ENCODE measurements around the gene DENND1A. TPM values are rescaled to one million over a fixed set of nuclear protein-coding genes. Genes with fewer than 3 reads are reported as not detected.

Gene DENND1A
- total and polyA plus RNA-seq, 2 donors from 2014 or later: 16.3 to 19.6 TPM

GRCh38 chr9:123925819-123926218, 4.1 kb downstream of the DENND1A start:
- H3K27me3 ChIP-seq (ENCODE audit: control insufficient read depth, insufficient read depth, low read length): no peaks in the 10 kb centered on the region
- peaks cover 0 to 17% (median 13%) of the 10 kb centered on the region in 3 donors for H3K4me1 ChIP-seq (ENCODE audit: control insufficient read depth in 2 of 3, insufficient read depth in 2 of 3, low read depth in 1 of 3, low read length in 3 of 3)
- H3K9ac ChIP-seq (ENCODE audit: low read length in 3 of 3): no peak overlapping the region
- DNase-seq (no peak), FAIRE-seq (no peak)
- intact Hi-C loops (cut with DNase I): no loop called here
- no peak overlapping the region for H3K4me3 ChIP-seq (ENCODE audit: low read length in 3 of 3)
- no peaks in the 10 kb centered on the region for H3K36me3 ChIP-seq (ENCODE audit: control insufficient read depth in 2 of 3, insufficient read depth in 3 of 3, low read length in 3 of 3)
- H3K9me3 ChIP-seq (ENCODE audit: control insufficient read depth in 2 of 3, insufficient read depth in 1 of 3, low read length in 3 of 3): no peaks in the 10 kb centered on the region
- TF ChIP-seq CTCF (IDR thresholded peaks at IDR 0.05; ENCODE audit: borderline replicate concordance, extremely low read depth, insufficient read depth): no peak
- H3K27ac ChIP-seq (ENCODE audit: low read depth in 2 of 2, low read length in 2 of 2): no peak overlapping the region

DNA sequence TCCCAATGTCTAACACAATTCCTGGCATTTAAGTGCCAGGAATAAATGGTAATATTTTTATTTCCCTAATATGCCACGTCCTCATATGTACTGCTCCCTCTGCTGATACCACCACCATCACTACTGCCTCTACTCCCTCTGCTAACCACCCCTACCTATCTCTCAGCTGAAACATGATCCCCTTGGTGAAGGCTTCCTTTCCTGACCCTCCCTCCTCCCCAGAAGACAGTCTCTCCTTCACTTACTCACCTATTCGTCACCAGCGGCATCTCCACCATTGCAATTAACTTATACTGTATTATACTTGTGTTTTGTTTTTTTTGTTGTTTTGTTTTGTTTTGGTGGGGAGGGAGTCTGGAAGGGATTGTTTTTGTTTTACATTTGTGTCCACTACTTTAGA, 4.8 kb downstream of the DENND1A start:
- no peak overlapping the region for H3K27ac ChIP-seq (ENCODE audit: low read depth in 2 of 2, low read length in 2 of 2)
- H3K4me1 ChIP-seq (ENCODE audit: control insufficient read depth in 2 of 3, insufficient read depth in 2 of 3, low read depth in 1 of 3, low read length in 3 of 3): peaks cover 0 to 17% (median 13%) of the 10 kb centered on the region in 3 donors
- H3K4me3 ChIP-seq (ENCODE audit: low read length in 3 of 3): no peak overlapping the region
- no peak overlapping the region for H3K9ac ChIP-seq (ENCODE audit: low read length in 3 of 3)
- H3K27me3 ChIP-seq (ENCODE audit: control insufficient read depth, insufficient read depth, low read length): no peaks in the 10 kb centered on the region
- H3K36me3 ChIP-seq (ENCODE audit: control insufficient read depth in 2 of 3, insufficient read depth in 3 of 3, low read length in 3 of 3): no peaks in the 10 kb centered on the region
- no peak for FAIRE-seq
- DNase-seq: no peak
- intact Hi-C loops (cut with DNase I): no loop called here
- H3K9me3 ChIP-seq (ENCODE audit: control insufficient read depth in 2 of 3, insufficient read depth in 1 of 3, low read length in 3 of 3): no peaks in the 10 kb centered on the region
- no peak for TF ChIP-seq CTCF (IDR thresholded peaks at IDR 0.05; ENCODE audit: borderline replicate concordance, extremely low read depth, insufficient read depth)

DNA sequence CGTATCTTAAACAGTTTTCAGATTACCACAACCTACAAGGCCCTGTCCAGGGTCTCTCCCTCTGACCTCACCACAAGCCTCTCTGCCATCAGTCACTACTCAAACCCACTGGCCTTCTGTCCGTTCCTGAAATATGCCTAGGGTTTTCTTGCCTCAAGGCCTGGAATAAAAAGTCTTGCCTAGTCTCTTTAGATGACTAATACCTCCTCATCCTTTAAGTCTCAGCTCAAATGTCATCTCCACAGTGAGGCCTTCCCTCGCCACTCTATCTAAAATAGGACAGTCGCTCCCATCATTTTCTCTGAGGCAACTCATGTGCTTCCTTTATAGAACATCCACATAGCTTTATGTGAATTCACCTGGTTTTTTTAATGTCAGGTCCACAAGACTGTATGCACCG, 5.2 kb downstream of the DENND1A start:
- intact Hi-C loops (cut with DNase I): no loop called here
- no peak for FAIRE-seq

More for the DNA sequence above, 5.2 kb downstream of the DENND1A start:
- Histone ChIP-seq H3K4me1 (ENCODE audit: control insufficient read depth in 2 of 3, insufficient read depth in 2 of 3, low read depth in 1 of 3, low read length in 3 of 3) (peaks cover 0 to 17% (median 13%) of the 10 kb centered on the region in 3 donors), H3K36me3 (ENCODE audit: control insufficient read depth in 2 of 3, insufficient read depth in 3 of 3, low read length in 3 of 3) (no peaks in the 10 kb centered on the region), H3K27ac (ENCODE audit: low read depth in 2 of 2, low read length in 2 of 2) (no peak overlapping the region), H3K9me3 (ENCODE audit: control insufficient read depth in 2 of 3, insufficient read depth in 1 of 3, low read length in 3 of 3) (no peaks in the 10 kb centered on the region), H3K4me3 (ENCODE audit: low read length in 3 of 3) (no peak overlapping the region), H3K27me3 (ENCODE audit: control insufficient read depth, insufficient read depth, low read length) (no peaks in the 10 kb centered on the region), H3K9ac (ENCODE audit: low read length in 3 of 3) (no peak overlapping the region)
- no peak for DNase-seq
- no peak for TF ChIP-seq CTCF (IDR thresholded peaks at IDR 0.05; ENCODE audit: borderline replicate concordance, extremely low read depth, insufficient read depth)

All from kidney (tissue), 14 donors.